IPS-11a (cell line): Measurements from ENCODE around the gene UNG.

Experiments
- H3K4me3 ChIP-seq: one replicate; pipeline ENCODE4 v1.5.1; 2013; ENCODE audit warnings: low read depth, low read length, control low read depth

The UNG gene

DNA sequence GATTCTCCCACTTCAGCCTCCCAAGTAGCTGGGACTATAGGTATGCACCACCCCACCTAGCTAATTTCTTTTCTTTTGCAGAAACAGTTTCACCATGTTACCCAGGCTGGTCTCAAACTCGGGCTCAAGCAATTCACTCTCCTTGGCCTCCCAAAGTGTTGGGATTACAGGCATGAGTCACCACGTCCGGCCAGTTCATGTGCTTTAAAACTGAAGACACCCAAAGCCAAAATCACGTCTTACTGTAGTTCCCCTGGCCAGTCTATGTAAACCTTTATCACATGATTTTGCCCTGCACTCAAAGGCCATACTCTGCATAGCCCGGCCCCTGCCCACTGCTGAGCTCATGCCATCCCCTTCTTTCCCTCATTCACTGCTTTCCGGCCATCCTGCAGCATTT lies 8.6 kb upstream of the UNG start:
- no peak overlapping the region for H3K4me3 ChIP-seq

DNA sequence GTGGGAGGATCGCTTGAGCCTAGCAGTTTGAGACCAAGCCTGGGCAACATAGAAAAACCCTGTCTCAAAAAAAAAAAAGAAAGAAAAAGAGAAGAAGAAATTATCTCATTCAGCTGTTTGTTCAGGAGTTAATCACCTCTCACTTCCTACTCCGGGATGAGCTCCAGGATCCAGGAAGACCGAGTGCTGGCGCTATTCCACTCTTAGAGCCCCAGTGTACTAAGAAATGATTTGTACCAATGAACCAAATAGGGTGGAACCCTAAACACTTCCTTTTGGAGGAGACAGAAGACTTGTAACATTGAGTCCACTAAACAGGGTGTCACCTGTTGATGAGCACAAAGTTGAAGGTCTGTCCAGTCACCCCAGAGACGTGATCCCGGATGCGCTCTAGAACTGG lies 7.7 kb upstream of the UNG start:
- no peak overlapping the region for H3K4me3 ChIP-seq

DNA sequence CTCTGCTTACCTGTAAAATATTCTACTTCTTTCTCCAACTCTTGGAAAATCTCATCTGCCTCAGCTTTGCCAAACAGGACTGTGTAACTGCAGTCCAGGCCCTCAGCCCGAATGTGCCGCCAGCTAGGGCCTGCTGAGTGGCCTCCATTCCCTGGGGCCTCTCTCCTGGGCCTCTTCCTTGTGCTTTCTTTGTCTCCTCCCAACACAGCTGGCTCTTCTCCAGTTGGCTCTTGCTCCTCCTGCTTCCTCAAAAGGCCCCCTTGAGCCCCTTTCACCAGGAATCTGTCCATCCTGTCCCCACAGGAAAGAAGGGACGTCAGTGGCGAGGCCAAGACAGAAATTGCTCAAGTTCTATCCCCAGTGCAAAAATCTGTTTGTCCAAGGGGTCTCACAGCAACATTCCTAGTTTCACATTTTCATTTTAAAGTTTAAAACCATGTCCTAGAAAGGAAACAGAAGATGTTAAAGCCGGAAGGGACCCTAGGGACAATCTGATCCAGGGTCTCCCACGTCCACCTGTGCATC lies 4.8 kb upstream of the UNG start:
- no peak overlapping the region for H3K4me3 ChIP-seq

DNA sequence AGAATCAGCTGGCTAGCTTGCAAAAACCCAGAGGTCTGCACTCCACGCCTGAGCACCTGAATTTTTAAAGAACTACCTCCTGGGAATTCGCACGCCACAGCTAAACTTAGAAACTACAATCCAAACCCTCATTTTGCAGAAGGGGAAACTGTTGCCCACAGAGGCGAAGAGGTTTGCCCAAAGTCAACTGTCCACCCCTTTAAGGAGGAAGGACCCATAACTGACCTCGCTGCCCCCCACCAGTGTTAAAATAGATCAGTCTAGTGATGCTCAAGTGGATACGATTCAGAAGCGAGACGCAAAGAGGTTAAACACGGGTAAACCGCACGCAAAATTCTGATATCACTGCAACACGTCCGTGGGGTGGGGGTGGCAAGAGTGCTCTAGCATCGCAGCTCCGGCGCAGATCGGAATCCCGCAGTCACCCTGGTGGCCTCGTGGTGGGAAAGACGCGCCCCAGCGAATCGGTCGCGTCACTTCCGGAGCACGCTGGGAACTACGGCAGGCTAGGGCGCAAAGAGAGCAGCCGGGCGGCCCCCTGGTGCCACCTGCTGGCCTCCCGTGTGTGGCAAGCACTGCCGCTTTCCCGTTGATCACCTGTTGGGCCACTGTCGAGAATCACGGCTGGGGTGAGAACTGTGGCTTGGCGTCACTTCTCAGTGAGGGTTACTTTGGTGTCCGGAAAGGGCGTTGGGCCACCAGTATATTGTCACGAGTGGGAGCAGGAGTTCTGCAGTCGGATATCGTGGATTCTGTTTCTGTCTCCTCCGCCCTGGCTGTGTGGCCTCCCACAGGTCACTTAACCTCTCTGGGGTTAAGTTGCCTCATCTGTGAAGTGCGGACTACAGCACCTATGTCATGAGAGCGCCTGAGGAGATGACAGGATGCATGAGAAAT lies 4.1 kb upstream of the UNG start, which contains the start of gene ALKBH2:
ALKBH2 (minus strand) TSS at position 451 of the 897 bp plus-strand sequence. CDS start 686 bp downstream, outside the sequence.
- H3K4me3 ChIP-seq, result peak within 1 kb of the TSS; percentile 21

DNA sequence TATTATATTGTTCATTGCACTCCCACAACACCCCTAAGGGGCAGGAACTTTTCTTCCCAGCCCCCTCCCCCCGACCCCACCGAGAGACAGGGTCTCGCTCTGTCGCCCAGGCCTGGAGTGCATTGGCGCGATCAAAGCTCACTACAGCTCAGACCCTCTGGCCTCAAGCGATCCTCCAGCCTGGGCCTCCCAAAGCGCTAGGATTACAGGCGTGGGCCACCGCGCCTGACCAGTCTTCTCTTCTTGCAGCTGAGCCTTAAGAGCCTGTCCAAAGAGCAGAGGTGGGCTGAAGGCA lies 310 bp upstream of the UNG start:
- H3K4me3 ChIP-seq, result peak overlapping the region; percentile 65

DNA sequence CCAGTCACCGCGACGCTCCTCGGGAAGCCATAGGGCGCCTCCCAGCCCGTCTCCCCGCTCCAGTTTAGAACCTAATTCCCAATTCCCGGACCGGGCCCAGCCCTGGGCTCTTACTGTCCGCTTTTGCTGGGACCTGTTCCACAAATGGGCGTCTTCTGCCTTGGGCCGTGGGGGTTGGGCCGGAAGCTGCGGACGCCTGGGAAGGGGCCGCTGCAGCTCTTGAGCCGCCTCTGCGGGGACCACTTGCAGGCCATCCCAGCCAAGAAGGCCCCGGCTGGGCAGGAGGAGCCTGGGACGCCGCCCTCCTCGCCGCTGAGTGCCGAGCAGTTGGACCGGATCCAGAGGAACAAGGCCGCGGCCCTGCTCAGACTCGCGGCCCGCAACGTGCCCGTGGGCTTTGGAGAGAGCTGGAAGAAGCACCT lies 797 bp downstream of the UNG start:
- peak overlapping the region; percentile 76 for H3K4me3 ChIP-seq

DNA sequence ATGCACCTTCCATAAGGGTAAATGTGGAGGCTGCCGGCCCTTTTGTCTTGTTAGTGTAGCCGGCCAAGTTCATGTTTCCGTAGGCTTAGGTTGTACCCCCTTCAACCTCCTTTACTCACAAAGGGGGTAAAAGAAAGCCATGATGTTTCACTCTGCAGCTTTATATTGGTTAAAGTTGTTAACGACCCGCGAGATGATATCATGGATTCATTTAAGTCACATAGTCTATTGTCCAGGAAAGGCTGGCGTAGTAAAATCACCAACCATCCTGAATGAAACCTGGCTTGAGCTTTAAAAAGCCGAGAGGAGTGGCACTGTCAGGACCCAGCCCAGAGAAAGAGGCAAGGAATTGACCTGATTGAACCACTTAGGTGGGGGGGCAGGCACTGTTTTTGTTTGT lies 1.3 kb downstream of the UNG start:
- H3K4me3 ChIP-seq, result peak overlapping the region; percentile 76

DNA sequence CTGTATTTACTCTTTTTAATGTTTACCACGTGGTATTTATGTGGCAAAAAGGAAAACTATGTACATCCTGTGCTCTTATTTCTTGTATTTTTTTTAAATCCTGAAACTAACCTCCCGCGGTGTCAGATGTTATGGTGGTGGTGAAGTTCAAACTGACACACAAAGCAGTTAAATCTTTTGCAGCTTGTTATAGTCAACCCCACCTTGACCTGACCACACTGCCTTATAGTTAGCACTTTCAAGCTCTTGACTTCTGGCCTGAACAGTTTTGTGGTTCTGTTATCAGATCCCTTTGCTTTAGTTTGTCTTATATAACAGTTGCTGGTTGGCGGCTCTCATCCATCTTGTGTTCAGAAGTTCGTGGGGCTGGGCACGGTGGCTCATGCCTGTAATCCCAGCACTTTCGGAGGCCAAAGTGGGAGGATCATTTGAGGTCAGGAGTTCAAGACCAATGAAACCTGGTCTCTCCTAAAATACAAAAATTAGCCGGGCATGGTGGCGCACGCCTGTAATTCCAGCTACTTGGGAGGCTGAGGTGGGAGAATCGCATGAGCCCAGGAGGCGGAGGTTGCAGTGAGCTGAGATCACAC lies 2.1 kb downstream of the UNG start:
- H3K4me3 ChIP-seq, result no peak overlapping the region

DNA sequence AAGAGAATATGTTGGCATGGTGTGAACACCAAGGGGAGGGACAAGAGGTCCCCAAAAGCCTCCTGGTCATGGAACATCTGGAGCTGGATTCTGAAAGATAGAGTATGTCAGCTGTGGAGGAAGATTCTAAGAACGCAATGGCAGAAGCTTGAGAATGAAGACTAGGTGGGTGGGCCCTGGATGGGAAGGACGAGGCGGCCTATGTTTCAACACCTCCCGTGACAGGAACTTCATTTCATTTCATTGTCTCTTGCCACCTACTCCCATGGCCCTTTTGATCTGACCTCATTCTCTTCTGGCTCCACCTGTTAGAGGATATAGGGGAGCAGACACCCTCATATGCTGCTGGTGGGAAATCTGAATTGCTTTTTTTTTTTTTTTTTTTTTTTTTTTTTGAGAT lies 3.3 kb downstream of the UNG start:
- H3K4me3 ChIP-seq, result no peak overlapping the region

DNA sequence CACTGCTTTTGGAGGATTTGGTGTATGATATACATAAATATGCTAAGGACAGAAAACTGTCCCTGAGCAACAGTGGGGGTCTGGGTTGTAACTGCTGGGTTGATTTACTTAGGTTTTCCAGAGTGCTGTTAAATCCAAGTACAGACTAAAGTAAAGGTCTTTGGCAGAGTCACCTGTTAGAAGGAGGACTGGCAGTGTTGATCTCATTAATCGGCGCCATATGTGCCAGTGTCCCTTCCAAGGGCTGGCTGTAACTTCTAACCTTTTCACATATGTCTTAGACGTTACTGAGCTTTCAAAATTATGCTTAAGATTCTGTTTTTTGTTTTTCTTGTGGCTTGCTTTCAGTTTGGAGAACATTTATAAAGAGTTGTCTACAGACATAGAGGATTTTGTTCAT lies 5.1 kb downstream of the UNG start:
- H3K4me3 ChIP-seq, result no peak overlapping the region

DNA sequence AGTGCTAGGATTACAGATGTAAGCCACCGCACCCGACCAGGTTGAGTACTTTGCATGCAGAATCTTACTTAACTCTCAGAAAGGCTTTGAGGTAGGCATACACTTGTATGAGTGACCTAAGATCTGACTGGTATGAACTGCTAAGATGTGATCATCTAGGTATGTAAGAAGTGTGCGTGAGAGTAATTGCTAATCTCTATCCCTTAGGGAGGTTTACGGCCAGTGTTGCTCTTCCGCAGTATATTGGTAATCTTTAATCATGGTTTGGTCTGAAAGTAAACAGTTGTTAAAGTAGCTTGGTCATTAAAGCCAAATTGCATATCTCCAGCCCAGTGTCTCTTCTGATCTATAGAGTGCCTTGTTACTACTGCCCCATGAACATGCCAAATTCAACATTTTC lies 7.8 kb downstream of the UNG start:
- no peak overlapping the region for H3K4me3 ChIP-seq

DNA sequence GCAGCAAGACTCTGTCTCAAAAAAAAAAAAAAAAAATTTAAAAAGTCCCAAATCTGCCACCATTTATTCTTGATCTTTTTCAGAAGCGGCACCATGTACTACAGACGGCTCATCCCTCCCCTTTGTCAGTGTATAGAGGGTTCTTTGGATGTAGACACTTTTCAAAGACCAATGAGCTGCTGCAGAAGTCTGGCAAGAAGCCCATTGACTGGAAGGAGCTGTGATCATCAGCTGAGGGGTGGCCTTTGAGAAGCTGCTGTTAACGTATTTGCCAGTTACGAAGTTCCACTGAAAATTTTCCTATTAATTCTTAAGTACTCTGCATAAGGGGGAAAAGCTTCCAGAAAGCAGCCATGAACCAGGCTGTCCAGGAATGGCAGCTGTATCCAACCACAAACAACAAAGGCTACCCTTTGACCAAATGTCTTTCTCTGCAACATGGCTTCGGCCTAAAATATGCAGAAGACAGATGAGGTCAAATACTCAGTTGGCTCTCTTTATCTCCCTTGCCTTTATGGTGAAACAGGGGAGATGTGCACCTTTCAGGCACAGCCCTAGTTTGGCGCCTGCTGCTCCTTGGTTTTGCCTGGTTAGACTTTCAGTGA lies 12.5 kb downstream of the UNG start:
- H3K4me3 ChIP-seq, result no peak overlapping the region

DNA sequence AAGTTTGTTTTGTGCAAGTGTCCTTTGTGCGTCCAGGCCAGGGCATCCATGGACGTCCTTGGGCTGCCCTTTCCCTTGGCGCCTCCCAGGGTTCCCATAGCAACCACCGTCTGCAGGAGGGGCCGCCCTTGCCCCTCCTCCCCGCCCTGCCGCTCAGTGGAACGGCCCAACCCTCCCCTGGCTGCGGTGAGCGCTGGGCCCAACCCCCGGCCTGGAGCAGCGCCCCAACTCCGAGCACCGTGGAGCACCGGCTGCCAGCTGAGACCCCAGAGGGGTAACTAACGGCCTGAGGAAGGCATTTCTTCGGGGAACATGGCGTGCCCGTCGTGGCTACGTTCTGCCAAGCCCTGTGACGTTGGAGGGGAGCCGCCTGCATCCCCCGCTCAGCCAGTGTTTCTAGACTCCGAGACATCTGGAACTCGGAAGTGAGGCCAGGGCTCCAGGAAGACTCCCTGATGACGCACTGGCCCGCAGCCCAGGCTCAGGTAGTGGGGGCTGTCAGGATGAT lies 13.6 kb downstream of the UNG start:
- peak overlapping the region; percentile 24 for H3K4me3 ChIP-seq

DNA sequence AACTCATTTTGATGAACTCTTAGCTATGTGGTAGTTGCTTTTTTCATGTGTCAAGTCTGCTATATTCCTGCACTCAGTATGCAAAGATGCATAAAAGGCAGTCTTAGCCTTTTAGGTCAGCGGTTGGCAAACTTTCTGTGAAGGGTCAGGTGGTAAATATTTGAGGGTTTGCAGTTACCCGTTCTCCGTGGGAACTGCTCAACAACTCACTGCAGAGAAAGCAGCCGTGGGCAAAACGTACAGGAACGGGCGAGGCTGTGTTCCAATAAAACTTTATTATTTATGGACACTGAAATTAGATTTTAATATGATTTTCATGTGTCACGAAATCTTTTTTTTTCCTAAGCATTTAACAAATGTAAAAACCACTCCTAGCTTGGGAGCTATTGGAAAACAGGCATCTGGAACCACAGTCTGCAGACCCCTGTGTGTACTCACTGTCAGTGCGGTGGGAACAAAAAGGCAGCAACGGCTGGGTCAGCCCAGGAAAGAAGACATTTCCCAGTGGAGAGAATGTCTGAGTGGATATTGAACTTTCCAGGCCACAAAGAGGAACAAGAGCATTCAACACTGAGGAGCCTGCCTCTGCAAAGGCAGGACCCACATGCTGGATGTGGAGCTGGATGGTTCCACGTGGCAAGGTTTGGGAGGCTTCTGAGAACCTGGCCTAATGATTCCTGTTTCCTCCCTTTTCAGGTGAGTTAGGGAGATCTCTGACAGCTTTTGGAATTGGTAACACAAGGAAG lies 15.5 kb downstream of the UNG start:
- no peak overlapping the region for H3K4me3 ChIP-seq

DNA sequence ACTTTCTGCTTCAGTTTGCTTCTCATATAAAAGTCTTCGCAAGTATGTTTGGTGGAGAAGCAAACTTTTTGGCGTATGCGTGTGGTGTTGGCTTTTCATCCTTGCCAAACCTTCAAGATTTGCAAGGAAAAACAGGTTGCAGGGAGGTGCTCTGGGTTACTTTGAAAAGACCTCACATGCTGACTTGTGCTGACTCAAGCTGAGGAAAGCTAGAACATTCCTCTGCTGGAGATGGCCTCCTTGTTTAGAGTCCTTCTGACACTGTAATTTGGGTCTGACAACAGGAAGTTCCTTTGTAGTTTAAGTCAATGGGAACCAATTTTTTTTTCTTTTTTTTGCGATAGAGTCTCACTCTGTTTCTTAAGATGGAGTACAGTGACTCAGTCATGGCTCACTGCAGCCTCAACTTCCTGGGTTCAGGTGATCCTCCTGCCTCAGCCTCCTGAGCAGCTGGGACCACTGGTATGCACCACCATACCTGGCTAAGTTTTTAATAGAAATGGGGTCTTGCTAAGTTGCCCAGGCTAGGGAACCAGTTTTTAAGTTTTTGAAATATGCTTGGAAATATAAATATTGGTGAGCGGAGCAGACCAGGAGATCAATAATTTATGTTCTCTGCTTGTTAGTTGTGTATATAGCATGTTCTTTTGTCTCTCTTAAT lies 16.4 kb downstream of the UNG start:
- no peak overlapping the region for H3K4me3 ChIP-seq

DNA sequence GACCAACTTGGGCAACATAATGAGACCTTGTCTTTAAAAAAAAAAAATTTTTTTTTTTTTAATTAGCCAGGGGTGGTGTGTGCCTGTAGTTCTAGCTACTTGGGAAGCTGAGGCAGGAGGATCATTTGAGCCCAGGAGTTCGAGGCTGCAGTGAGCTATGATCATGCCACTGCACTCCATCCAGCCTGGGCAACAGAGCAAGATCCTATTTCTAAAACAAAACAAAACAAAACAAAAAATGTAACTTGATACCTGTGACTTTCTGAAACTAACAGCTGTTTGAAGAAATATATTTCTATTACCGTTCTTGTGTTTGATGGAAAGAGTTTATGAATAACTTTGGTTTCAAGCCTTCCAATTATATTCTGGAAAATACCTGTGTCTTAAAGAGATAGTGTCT lies 17.2 kb downstream of the UNG start:
- H3K4me3 ChIP-seq, result no peak overlapping the region

DNA sequence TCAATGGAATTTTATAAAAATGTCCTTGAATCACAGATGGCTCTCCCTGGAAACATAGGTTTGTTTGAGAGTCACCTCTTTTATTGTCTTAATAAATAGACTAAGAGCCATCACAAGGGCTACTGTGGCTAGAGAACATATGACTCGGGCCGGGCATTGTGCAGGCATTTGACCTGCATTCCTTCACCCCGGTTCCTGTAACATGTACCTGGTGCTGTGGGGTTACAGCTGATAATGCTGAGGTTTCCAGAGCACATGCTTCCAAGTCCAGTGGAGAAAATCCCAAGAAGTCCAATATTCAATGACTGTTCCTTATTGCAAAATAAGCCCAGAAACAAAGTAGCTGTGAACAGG lies 18.0 kb downstream of the UNG start:
- no peak overlapping the region for H3K4me3 ChIP-seq

DNA sequence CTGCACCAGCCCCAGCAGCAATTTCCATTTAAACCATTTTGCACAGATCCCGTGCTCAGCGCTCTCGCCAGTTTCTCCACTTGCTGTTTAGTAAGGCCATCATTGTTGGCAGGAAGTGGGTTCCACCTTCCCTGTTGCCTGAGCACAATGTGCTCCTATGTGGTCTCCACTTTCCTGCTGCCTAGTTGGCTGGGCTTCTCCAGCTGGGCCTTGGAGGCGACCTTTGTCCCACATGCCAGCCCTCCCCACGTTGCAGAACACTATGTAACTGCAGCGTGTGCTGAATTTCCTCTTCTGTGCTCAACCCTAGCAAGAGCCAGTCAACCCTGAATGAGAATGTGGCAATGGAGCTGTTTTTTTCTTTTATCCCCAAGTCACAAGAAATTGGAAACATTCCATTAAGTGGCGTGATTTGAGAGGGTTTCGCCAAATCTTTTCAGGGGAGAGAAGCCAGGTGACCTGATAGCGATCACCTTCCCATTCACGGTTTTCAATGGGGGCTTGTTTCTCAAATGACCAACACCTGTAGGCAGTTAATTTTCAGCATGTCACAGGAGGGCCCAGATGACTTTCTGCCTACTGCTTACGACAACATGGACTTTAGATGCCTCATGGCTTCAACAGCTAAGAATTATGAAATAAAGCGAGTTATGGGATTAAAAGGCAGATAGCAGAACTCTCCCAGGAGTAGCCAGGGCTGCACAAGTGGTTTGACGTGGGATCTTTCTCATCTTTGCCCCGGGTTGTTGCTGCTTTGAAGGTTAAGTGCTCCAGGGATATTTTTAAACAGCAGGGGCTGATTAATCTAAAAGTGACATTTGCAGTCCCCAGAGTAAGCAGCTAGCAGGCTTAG lies 18.6 kb downstream of the UNG start, which contains the start of gene ACACB:
ACACB (plus strand) TSS at position 830 of the 853 bp plus-strand sequence. CDS start 22,819 bp downstream, outside the sequence.
- H3K4me3 ChIP-seq, result no peak within 1 kb of the TSS

DNA sequence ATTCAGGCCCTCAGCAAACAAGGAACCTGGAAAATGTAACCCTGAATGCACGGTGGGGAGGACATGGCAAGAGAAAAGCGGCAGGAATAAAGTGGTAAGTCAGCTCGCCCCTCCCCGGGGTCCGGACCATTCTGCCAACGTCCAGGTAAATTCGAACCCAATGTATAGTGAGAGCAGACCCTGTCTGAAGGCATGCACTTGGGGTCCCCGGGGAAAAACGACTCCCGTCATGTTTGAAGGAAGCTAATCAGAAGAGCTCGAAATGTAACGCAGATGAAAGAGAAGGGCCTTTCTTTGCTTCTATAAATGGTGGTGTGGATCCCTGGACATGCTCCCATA lies 19.2 kb downstream of the UNG start:
- no peak overlapping the region for H3K4me3 ChIP-seq

DNA sequence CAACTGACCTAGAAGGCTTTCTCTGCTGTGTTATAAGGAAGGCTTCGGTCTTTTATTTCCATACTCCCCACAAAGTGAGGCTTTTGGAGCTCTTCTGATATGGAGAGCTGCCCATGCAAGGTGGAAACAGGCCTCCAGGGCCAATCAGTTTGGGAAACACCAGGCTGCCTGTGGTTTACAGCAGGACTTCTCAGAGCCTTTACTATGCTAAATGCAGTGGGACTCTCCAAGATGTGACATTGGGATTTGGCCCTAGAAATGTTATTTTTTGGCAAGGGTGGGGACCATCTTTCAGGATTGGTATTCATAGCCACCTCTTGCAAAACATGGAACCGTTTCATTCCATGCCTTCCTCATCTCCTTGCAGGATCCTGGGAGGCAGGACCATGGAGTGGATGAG lies 22.7 kb downstream of the UNG start:
- H3K4me3 ChIP-seq, result no peak overlapping the region
